GM19397 (cell line): Measurements from ENCODE around the gene LIX1L.
A peak's percentile ranks its signal among the peaks of the same experiment; 100 is the strongest.

Experiments used
- ATAC-seq: cut with Tn5 transposase; IDR thresholded peaks from one replicate; pipeline ENCODE4 v1.9.1; 2021; ENCODE audit warnings: mild to moderate bottlenecking, moderate library complexity; ENCODE audit not compliant: unreplicated experiment

LIX1L gene

GRCh38 chr1:145957443-145958319 lies at the start of gene LIX1L:
LIX1L (minus strand) TSS chr1:145958017; CDS start chr1:145957927, 90 bp downstream.
- ATAC-seq, result peak; percentile 82

GRCh38 chr1:146001709-146002108 lies 43.9 kb upstream of the LIX1L start:
- ATAC-seq, result no peak

- ATAC-seq, result no peak
These were observed 41.7 kb upstream of the LIX1L start for GRCh38 chr1:145999321-146000024.

GRCh38 chr1:145997718-145998023 lies 39.9 kb upstream of the LIX1L start:
- ATAC-seq, result no peak

GRCh38 chr1:145997016-145997717 lies 39.4 kb upstream of the LIX1L start:
- peak; percentile 42 for ATAC-seq

GRCh38 chr1:145996433-145997015 lies 38.7 kb upstream of the LIX1L start, which contains the start of gene TXNIP:
TXNIP (minus strand) TSS chr1:145996579; CDS start chr1:145996266, 313 bp downstream.
- peak; percentile 94 for ATAC-seq

- no peak for ATAC-seq
These were observed 38.2 kb upstream of the LIX1L start for GRCh38 chr1:145995964-145996432.

GRCh38 chr1:145995148-145995881 lies 37.5 kb upstream of the LIX1L start:
- no peak for ATAC-seq

- no peak for ATAC-seq
These were observed 36.7 kb upstream of the LIX1L start for GRCh38 chr1:145994391-145995120.

GRCh38 chr1:145993618-145994390 lies 36.0 kb upstream of the LIX1L start:
- ATAC-seq, result no peak

GRCh38 chr1:145992958-145993617 lies 35.3 kb upstream of the LIX1L start:
- ATAC-seq, result no peak

GRCh38 chr1:145992502-145992936 lies 34.7 kb upstream of the LIX1L start:
- no peak for ATAC-seq

GRCh38 chr1:145991735-145992412 lies 34.1 kb upstream of the LIX1L start:
- ATAC-seq, result no peak

- ATAC-seq, result no peak
These were observed 32.5 kb upstream of the LIX1L start for GRCh38 chr1:145990249-145990855.

- ATAC-seq, result no peak
These were observed 31.0 kb upstream of the LIX1L start for GRCh38 chr1:145988773-145989172.

- no peak for ATAC-seq
These were observed 30.1 kb upstream of the LIX1L start for GRCh38 chr1:145987926-145988325.

GRCh38 chr1:145986551-145986950 lies 28.7 kb upstream of the LIX1L start:
- ATAC-seq, result no peak
